ENCODE results near the gene CHSY1. TPM values are rescaled to one million over a fixed set of nuclear protein-coding genes. Genes with fewer than 3 reads are reported as not detected.

Gene CHSY1
- total and polyA plus RNA-seq, 12 donors = 14.8 to 82.5 (median 34.2) TPM

- DNase-seq = no peak
- no peak overlapping the region for H3K4me3 ChIP-seq
- WGBS, 4 donors = 74 to 91% (median 81%) methylated on average over 8 of the region's 8 CpGs
- intact Hi-C loops (cut with DNase I) = loop anchor here in 1 of 2 donors (5.0 kb wide), 1 partner anchor 49 kb away; no protein-coding TSS in a partner anchor
- TF ChIP-seq POLR2A (IDR thresholded peaks at IDR 0.05) = no peak
- TF ChIP-seq, protein P1, sequence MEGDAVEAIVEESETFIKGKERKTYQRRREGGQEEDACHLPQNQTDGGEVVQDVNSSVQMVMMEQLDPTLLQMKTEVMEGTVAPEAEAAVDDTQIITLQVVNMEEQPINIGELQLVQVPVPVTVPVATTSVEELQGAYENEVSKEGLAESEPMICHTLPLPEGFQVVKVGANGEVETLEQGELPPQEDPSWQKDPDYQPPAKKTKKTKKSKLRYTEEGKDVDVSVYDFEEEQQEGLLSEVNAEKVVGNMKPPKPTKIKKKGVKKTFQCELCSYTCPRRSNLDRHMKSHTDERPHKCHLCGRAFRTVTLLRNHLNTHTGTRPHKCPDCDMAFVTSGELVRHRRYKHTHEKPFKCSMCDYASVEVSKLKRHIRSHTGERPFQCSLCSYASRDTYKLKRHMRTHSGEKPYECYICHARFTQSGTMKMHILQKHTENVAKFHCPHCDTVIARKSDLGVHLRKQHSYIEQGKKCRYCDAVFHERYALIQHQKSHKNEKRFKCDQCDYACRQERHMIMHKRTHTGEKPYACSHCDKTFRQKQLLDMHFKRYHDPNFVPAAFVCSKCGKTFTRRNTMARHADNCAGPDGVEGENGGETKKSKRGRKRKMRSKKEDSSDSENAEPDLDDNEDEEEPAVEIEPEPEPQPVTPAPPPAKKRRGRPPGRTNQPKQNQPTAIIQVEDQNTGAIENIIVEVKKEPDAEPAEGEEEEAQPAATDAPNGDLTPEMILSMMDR (IDR thresholded peaks at IDR 0.05) = no peak
- H3K27me3 ChIP-seq = no peaks in the 10 kb centered on the region
- H3K36me3 ChIP-seq (replicated peaks in 1 of 2) = no peaks in the 10 kb centered on the region
- no peaks in the 10 kb centered on the region for H3K9me3 ChIP-seq (replicated peaks in 1 of 3)
- no peak overlapping the region for H3K27ac ChIP-seq
- peaks cover 0 to 3% of the 10 kb centered on the region in 2 donors for H3K4me1 ChIP-seq (replicated peaks in 1 of 2)
Measured at GRCh38 chr15:101161656-101162055, 90.2 kb downstream of the CHSY1 start.

DNA sequence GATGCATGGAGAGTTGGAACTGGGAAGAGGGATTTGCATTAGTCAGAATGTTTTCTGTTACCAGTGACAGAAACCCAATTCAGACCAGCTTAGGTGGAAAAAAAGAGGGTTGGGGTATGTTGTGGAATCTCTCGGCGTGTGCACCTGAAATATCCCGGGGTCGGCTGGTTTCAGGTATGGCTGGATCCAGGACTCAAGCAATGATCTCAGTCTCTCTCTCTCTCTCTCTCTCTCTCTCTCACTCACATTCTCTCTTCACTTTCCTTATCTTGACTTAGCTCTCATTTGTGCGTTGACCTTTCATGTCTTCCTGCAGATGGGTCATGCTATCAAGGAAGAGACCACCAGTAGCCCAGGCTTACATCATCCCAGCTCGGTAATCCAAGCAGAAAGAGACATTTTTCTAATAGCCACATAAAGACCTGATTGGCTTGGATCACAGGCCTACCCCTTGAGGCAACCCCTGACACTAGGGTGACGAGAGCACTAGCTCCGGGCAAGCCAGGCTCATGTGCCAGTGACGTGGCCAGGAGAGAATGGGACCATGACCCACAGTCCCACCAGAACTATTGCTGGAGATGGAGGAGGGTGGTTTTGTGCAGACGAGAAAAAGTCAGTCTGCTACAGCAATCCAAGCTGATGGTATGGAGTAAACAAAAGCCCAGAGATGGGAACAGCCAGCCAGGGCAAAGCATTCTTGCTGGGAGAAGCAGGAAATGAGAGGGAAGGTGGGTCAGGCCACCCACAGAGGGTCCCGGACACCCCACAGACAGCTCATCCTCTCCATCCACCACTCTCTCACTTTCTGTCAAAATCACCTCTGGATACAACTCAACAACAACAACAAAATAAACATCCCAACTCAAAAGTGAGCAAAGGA is 91.7 kb downstream of the CHSY1 start:
- no peaks in the 10 kb centered on the region for H3K36me3 ChIP-seq (replicated peaks in 1 of 2)
- no peak for DNase-seq
- no peak overlapping the region for H3K4me3 ChIP-seq
- intact Hi-C loops (cut with DNase I) = loop anchor here in 1 of 2 donors (5.0 kb wide), 1 partner anchor 48 kb away; no protein-coding TSS in a partner anchor
- no peaks in the 10 kb centered on the region for H3K27me3 ChIP-seq
- peaks cover 0 to 3% of the 10 kb centered on the region in 2 donors for H3K4me1 ChIP-seq (replicated peaks in 1 of 2)
- H3K27ac ChIP-seq = no peak overlapping the region
- H3K9me3 ChIP-seq (replicated peaks in 1 of 3) = no peaks in the 10 kb centered on the region
- 78 to 86% (median 81%) methylated on average over 11 of the region's 11 CpGs for WGBS, 4 donors
- TF ChIP-seq, protein P1 (IDR thresholded peaks at IDR 0.05) = no peak
- no peak for TF ChIP-seq POLR2A (IDR thresholded peaks at IDR 0.05)

- Histone ChIP-seq H3K27ac (no peak overlapping the region), H3K9me3 (replicated peaks in 1 of 3) (no peaks in the 10 kb centered on the region), H3K4me3 (no peak overlapping the region), H3K27me3 (no peaks in the 10 kb centered on the region), H3K36me3 (replicated peaks in 1 of 2) (no peaks in the 10 kb centered on the region), H3K4me1 (replicated peaks in 1 of 2) (peaks cover 0 to 3% of the 10 kb centered on the region in 2 donors)
- TF ChIP-seq, protein P1 (IDR thresholded peaks at IDR 0.05) = no peak
- TF ChIP-seq POLR2A (IDR thresholded peaks at IDR 0.05) = no peak
- no peak for DNase-seq
- 67 to 79% (median 73%) methylated on average over 13 to 15 of the region's 15 CpGs for WGBS, 4 donors
- intact Hi-C loops (cut with DNase I) = no loop called here
Measured at GRCh38 chr15:101159096-101159935, 92.5 kb downstream of the CHSY1 start.
